SK-N-SH treated with all-trans-retinoic acid at 6 μM for 48 hours (cell line): ENCODE measurements around the gene PRIMA1.

ENCODE experiments used
- ARNTL ChIP-seq: fragments of 450-650 bp; formaldehyde crosslinking; IDR thresholded peaks from 2 replicates; pipeline ENCODE4 v1.5.0; 2020; ENCODE audit warnings: low read depth, mild to moderate bottlenecking, moderate library complexity, borderline replicate concordance
- BACH2 ChIP-seq: fragments of 250-450 bp; sonication (Bioruptor Pico); IDR thresholded peaks from 2 replicates; pipeline ENCODE4 v1.9.0; 2021; ENCODE audit warnings: mild to moderate bottlenecking, borderline replicate concordance
- RARB ChIP-seq: fragments of 250-450 bp; sonication (Bioruptor Pico); IDR thresholded peaks from 2 replicates; pipeline ENCODE4 v1.8.0; 2021; ENCODE audit warnings: mild to moderate bottlenecking, moderate library complexity
- TCF4 ChIP-seq: fragments of 250-450 bp; sonication (Bioruptor Pico); IDR thresholded peaks from 2 replicates; pipeline ENCODE4 v1.8.0; 2021; ENCODE audit warnings: mild to moderate bottlenecking, moderate library complexity, borderline replicate concordance
- ZFP3 ChIP-seq: fragments of 250-450 bp; sonication (Bioruptor Pico); IDR thresholded peaks from 2 replicates; pipeline ENCODE4 v1.5.0; 2020; ENCODE audit warnings: mild to moderate bottlenecking, moderate library complexity
- ZFP30 ChIP-seq: fragments of 450-650 bp; formaldehyde crosslinking; IDR thresholded peaks from 2 replicates; pipeline ENCODE4 v1.5.0; 2022; ENCODE audit warnings: mild to moderate bottlenecking, moderate library complexity
- ZNF565 ChIP-seq: fragments of 450-650 bp; formaldehyde crosslinking; conservative IDR thresholded peaks from 2 replicates; pipeline ENCODE4 v1.5.0; 2020; ENCODE audit warnings: low read depth, mild to moderate bottlenecking, moderate library complexity
- ZNF8 ChIP-seq: fragments of 450-650 bp; formaldehyde crosslinking; IDR thresholded peaks from 2 replicates; pipeline ENCODE4 v1.5.0; 2020; ENCODE audit warnings: mild to moderate bottlenecking, moderate library complexity
- TF ChIP-seq, protein P1 (sequence below): fragments of 250-450 bp; sonication (Bioruptor Pico); IDR thresholded peaks from 2 replicates; pipeline ENCODE4 v1.8.0; 2020; ENCODE audit warnings: mild to moderate bottlenecking, moderate library complexity, borderline replicate concordance
- TF ChIP-seq, protein P2 (sequence below): fragments of 250-450 bp; sonication (Bioruptor Pico); IDR thresholded peaks from 2 replicates; pipeline ENCODE4 v1.5.1; 2020; ENCODE audit warnings: low read depth, mild to moderate bottlenecking, moderate library complexity

DNA sequence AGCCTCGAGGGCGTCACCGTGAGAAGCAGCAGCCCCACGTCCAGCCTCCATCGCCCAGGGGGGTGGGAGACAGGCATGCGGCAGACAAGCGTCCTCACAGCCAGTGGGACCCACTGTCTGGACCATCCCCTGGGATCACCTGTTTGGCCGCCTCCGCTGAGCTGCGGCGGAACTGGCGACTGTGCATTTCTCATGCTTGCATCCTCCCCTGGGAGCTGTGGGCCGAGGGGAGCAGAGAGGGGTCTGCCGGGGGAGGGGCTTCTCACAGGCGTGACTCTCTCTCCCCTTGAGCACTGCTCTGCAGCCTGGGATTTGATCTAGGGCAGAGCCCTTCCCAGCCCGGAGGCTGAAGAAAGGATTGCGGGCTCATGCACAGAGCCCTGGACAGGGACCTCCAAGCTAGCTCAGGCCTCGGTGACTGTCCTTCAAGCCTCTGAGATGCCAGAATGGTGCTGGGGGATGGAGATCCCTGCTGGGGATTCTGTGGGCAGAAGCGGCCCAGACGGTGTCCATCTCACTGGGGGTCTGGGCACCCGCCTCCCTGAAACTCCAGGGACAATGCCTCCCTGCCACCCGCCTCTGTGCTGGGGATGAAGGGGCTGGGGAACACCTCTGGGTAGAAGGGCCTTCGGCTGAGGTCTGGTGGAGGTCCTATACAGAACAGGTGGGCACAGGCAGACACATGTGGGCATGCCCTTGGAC lies 61.1 kb downstream of the PRIMA1 start:
- no peak for TF ChIP-seq ZNF8 (CRISPR knock-in tag)
- TF ChIP-seq, protein P1, sequence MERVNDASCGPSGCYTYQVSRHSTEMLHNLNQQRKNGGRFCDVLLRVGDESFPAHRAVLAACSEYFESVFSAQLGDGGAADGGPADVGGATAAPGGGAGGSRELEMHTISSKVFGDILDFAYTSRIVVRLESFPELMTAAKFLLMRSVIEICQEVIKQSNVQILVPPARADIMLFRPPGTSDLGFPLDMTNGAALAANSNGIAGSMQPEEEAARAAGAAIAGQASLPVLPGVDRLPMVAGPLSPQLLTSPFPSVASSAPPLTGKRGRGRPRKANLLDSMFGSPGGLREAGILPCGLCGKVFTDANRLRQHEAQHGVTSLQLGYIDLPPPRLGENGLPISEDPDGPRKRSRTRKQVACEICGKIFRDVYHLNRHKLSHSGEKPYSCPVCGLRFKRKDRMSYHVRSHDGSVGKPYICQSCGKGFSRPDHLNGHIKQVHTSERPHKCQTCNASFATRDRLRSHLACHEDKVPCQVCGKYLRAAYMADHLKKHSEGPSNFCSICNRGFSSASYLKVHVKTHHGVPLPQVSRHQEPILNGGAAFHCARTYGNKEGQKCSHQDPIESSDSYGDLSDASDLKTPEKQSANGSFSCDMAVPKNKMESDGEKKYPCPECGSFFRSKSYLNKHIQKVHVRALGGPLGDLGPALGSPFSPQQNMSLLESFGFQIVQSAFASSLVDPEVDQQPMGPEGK (CRISPR knock-in tag), result no peak
- no peak for TF ChIP-seq ZNF565 (CRISPR knock-in tag)
- TF ChIP-seq TCF4 (CRISPR knock-in tag), result no peak
- no peak for TF ChIP-seq BACH2 (CRISPR knock-in tag)
- TF ChIP-seq ZFP3 (CRISPR knock-in tag), result no peak
- TF ChIP-seq, protein P2, sequence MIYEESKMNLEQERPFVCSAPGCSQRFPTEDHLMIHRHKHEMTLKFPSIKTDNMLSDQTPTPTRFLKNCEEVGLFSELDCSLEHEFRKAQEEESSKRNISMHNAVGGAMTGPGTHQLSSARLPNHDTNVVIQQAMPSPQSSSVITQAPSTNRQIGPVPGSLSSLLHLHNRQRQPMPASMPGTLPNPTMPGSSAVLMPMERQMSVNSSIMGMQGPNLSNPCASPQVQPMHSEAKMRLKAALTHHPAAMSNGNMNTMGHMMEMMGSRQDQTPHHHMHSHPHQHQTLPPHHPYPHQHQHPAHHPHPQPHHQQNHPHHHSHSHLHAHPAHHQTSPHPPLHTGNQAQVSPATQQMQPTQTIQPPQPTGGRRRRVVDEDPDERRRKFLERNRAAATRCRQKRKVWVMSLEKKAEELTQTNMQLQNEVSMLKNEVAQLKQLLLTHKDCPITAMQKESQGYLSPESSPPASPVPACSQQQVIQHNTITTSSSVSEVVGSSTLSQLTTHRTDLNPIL (CRISPR knock-in tag), result no peak
- TF ChIP-seq ARNTL (CRISPR knock-in tag), result no peak
- no peak for TF ChIP-seq RARB (CRISPR knock-in tag)
- no peak for TF ChIP-seq ZFP30 (CRISPR knock-in tag)
